Testis (tissue), 3 donors: ENCODE measurements around the gene ZMIZ1. TPM values are rescaled to one million over a fixed set of nuclear protein-coding genes. Genes with fewer than 3 reads are reported as not detected.

Source experiments
- DNase-seq: peaks from one replicate; pipeline ENCODE4 v3.0.0-alpha.2; 2019
- H3K27ac ChIP-seq, 2 donors: fragments of 200-600 bp; sonication (generic); one replicate each; pipeline ENCODE4 v1.5.1; 2019
- H3K27me3 ChIP-seq: fragments of 200-600 bp; sonication (generic); one replicate; pipeline ENCODE4 v1.5.1; 2019
- H3K36me3 ChIP-seq: fragments of 200-600 bp; sonication (generic); one replicate; pipeline ENCODE4 v1.5.1; 2017; ENCODE audit warnings: low read depth; ENCODE audit errors: missing control alignments
- H3K4me1 ChIP-seq: fragments of 200-600 bp; sonication (generic); one replicate; pipeline ENCODE4 v1.5.1; 2019
- H3K4me3 ChIP-seq, 2 donors: fragments of 200-600 bp; sonication (generic); one replicate each; pipeline ENCODE4 v1.5.1; 2017 to 2019
- H3K9me3 ChIP-seq: fragments of 200-600 bp; sonication (generic); one replicate; pipeline ENCODE4 v1.5.1; 2017
- POLR2A ChIP-seq: fragments of 450-650 bp; IDR thresholded peaks from one replicate; pipeline ENCODE4 v1.6.1; 2017; ENCODE audit warnings: antibody characterized with exemption, mild to moderate bottlenecking, moderate library complexity
- WGBS, 2 donors: methylation state at CpG; one replicate each; pipeline ENCODE4 v1.1.5; 2018; 5-methylcytosine and 5-hydroxymethylcytosine counted together
- intact Hi-C: fragments of 100-400 bp; cut with DNase I; formaldehyde crosslinking; loops from one replicate; pipeline ENCODE4 v1.15.1; 2023; ENCODE audit warnings: low total_unique reads
- polyA plus RNA-seq: library from polyadenylated mRNA; stranded (reverse); fragments of 350-450 nt; fragmentation: Illumina TruSeq; extraction: RNeasy Lipid Tissue Mini Kit (QIAGEN cat#74804); gene quantifications from one replicate; pipeline ENCODE4 v1.2.3, GENCODE V29; 2014; ENCODE audit warnings: low read depth, low replicate concordance; ENCODE audit not compliant: insufficient read depth
- total RNA-seq, 2 donors: library from RNA; depleted of rRNA; stranded (reverse); fragments of >200 nt; gene quantifications; one replicate each; pipeline ENCODE4 v1.2.3, GENCODE V29; 2016
- TF ChIP-seq, protein P1 (sequence below), 3 experiments: fragments of 450-650 bp in 2 of 3; fragments of 200-600 bp in 1 of 3; sonication (generic) in 1 of 3; IDR thresholded peaks; one replicate each; pipeline ENCODE4 v1.5.1; 2016 to 2019; ENCODE audit warnings: antibody characterized with exemption in 3 of 3, mild to moderate bottlenecking in 2 of 3, moderate library complexity in 1 of 3

ZMIZ1 gene
- total and polyA plus RNA-seq, 3 donors from 2014 or later, result 15.2 to 22.0 (median 18.8) TPM

DNA sequence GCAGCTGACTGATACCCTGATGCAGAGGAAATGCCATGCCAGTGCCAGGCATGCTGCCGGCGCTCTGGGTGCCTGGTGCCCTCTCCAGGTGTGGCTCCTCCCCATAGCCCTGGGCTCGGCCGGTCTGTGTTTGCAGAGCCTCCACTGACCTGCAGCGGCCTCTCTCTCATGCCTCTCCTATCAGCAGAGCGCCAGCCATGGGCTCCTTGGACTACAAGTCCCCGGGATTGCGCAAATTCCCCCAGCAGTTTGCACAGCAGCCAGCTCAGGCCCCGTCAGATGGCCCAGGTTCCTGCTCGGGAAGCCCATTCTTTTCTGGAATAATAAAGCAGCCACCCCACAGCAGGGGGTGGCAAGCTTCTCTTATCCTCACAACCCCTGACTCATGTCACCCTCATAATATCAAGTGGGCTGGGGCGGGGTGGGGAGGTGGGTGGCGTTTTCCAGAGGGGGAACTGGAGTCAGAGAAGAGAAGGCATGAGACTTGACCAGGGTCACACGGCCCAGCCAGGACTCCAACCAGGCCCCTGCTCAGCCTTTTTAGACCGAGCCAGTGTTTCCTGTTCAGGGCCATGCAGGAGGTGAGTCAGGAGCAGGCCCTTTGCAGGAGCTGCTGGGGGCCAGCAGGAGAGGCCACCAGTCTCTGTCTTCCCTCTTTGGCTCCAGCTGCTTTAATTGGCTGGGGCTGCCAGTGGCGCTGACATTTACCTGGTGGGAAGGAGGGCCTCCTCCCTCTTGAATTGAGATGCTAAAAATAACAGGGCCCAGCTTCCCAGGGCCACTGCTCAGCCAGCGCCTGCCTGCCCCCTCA is 58.6 kb downstream of the ZMIZ1 start:
- intact Hi-C loops, result no loop called here
- no peak overlapping the region for H3K27ac ChIP-seq
- H3K27me3 ChIP-seq, result no peaks in the 10 kb centered on the region
- no peak for TF ChIP-seq POLR2A
- TF ChIP-seq, protein P1, sequence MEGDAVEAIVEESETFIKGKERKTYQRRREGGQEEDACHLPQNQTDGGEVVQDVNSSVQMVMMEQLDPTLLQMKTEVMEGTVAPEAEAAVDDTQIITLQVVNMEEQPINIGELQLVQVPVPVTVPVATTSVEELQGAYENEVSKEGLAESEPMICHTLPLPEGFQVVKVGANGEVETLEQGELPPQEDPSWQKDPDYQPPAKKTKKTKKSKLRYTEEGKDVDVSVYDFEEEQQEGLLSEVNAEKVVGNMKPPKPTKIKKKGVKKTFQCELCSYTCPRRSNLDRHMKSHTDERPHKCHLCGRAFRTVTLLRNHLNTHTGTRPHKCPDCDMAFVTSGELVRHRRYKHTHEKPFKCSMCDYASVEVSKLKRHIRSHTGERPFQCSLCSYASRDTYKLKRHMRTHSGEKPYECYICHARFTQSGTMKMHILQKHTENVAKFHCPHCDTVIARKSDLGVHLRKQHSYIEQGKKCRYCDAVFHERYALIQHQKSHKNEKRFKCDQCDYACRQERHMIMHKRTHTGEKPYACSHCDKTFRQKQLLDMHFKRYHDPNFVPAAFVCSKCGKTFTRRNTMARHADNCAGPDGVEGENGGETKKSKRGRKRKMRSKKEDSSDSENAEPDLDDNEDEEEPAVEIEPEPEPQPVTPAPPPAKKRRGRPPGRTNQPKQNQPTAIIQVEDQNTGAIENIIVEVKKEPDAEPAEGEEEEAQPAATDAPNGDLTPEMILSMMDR (IDR thresholded peaks at IDR 0.05), result no peak
- H3K9me3 ChIP-seq, result no peaks in the 10 kb centered on the region
- DNase-seq, result peak; percentile 64
- no peak overlapping the region for H3K4me3 ChIP-seq
- no peaks in the 10 kb centered on the region for H3K36me3 ChIP-seq
- WGBS, 2 donors, result 48 to 83% methylated on average over 8 to 16 of the region's 16 CpGs
- H3K4me1 ChIP-seq, result peaks cover 18% of the 10 kb centered on the region

DNA sequence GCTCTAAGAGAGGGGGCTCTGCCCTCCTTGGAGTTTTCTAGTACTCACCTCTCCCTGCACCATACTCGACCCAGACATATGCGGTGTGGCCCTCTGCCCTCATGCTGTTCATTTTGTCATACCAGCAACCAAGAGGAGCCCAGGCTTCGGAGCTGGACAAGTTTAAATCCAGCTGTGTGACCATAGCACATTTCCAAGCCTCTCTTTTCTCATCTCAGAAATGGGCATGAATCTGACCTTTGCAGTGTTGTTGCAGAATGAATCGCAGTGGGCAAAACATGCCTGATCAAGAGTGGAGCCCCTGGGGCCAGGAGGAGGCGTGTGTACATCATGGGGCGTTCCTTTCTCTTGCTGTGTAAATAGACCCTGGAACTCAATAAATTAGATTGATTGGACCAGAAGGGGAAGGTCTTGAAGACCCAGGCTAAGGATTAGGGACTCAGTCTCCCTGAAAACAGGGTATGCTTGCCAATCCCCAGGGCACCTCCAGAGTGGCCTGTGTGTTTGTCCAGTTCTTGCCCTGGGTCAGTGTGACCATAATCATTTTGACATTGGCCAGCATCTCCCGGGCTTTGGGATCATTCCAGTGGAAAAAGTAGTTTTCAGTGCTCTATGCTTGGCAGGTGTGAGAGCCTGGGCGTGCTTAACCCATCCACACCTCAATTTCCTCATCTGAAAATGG is 59.6 kb downstream of the ZMIZ1 start:
- WGBS, 2 donors, result 75 to 78% methylated on average over 8 of the region's 8 CpGs
- intact Hi-C loops, result no loop called here
- no peak overlapping the region for H3K27ac ChIP-seq
- no peaks in the 10 kb centered on the region for H3K36me3 ChIP-seq
- H3K4me3 ChIP-seq, result no peak overlapping the region
- no peak for TF ChIP-seq POLR2A
- TF ChIP-seq, protein P1 (IDR thresholded peaks at IDR 0.05), result no peak
- H3K27me3 ChIP-seq, result no peaks in the 10 kb centered on the region
- no peak for DNase-seq
- H3K9me3 ChIP-seq, result no peaks in the 10 kb centered on the region
- peaks cover 23% of the 10 kb centered on the region for H3K4me1 ChIP-seq

DNA sequence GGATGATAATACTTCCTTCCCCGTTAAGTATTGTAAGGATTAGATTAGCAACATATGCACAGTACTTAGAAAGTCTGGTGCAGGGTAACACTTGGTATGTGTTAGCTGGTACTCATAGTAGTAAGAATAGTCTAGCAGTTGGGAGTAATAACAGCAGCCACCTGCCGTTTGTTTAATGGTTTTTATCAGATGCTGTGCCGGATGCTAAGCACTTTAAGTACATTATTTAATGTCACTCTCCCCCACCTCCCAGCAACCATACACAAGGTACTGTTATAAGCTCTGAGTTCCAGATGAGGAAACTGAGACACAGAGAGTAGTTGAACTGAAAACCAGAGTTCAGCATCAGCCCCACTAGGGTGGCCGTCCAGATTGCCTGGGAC is 60.1 kb downstream of the ZMIZ1 start:
- Histone ChIP-seq H3K4me3 (no peak overlapping the region), H3K4me1 (peaks cover 23% of the 10 kb centered on the region), H3K27me3 (no peaks in the 10 kb centered on the region), H3K9me3 (no peaks in the 10 kb centered on the region), H3K36me3 (no peaks in the 10 kb centered on the region), H3K27ac (no peak overlapping the region)
- 33 to 47% methylated on average over 4 of the region's 4 CpGs for WGBS, 2 donors
- DNase-seq, result no peak
- no peak for TF ChIP-seq POLR2A
- TF ChIP-seq, protein P1 (IDR thresholded peaks at IDR 0.05), result no peak
- intact Hi-C loops, result no loop called here

DNA sequence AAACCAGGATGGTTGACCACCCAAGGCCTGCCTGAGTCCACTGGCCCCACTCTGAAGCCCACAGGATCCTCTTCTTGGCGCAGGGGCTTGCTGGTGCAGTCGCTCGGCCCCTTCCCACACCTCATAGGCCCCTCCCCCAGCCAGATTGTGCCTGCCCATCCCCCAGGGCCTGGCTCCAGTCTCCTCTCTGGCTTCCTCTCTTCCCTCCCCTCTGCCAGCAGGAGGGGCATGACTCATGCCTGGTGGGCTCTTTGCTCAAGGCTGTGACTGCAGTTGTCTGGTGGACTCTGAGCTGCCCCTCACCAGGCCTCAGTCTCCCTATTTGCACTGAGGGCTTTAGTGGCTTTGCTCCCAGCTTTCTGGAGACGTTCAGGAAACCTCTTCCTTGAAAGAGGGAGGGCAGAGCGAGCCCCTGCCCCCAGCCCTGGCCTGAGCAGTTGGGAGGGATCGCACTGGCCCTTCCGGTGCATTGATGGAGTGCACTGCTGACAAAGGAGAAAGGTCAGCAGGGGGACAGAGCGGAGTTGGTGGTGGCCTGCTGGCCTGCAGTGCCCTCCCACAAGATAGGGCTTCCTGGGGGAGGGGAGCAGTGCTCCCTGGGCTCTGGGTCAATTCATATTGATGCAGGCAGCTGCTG is 60.7 kb downstream of the ZMIZ1 start:
- Histone ChIP-seq H3K27me3 (no peaks in the 10 kb centered on the region), H3K4me3 (no peak overlapping the region), H3K27ac (no peak overlapping the region), H3K9me3 (no peaks in the 10 kb centered on the region), H3K4me1 (peaks cover 23% of the 10 kb centered on the region), H3K36me3 (no peaks in the 10 kb centered on the region)
- no peak for DNase-seq
- TF ChIP-seq, protein P1 (IDR thresholded peaks at IDR 0.05), result no peak
- no peak for TF ChIP-seq POLR2A
- 57 to 63% methylated on average over 1 to 8 of the region's 8 CpGs for WGBS, 2 donors
- intact Hi-C loops, result no loop called here
